Urinary bladder (tissue), 4 donors: ENCODE measurements around the gene DVL1. TPM values are rescaled to one million over a fixed set of nuclear protein-coding genes. Genes with fewer than 3 reads are reported as not detected.

Source experiments
- DNase-seq: peaks from one replicate; pipeline ENCODE4 v3.0.0-alpha.2; 2015; ENCODE audit errors: extremely low spot score
- H3K27ac ChIP-seq: one replicate; pipeline ENCODE4 v1.5.1; 2013; ENCODE audit warnings: low read depth, mild to moderate bottlenecking, moderate library complexity
- H3K36me3 ChIP-seq: one replicate; pipeline ENCODE4 v1.6.1; 2013; ENCODE audit warnings: mild to moderate bottlenecking, moderate library complexity; ENCODE audit not compliant: insufficient read depth
- H3K4me1 ChIP-seq: one replicate; pipeline ENCODE4 v1.6.1; 2013; ENCODE audit warnings: mild to moderate bottlenecking, moderate library complexity; ENCODE audit not compliant: insufficient read depth
- H3K4me3 ChIP-seq: one replicate; pipeline ENCODE4 v1.5.1; 2013; ENCODE audit warnings: low read depth, low read length
- WGBS: extraction: QIAGEN DNeasy Blood & Tissue Kit; methylation state at CpG from one replicate; pipeline ENCODE4 v1.1.7; 2013; 5-methylcytosine and 5-hydroxymethylcytosine counted together
- polyA plus RNA-seq: library from polyadenylated mRNA; stranded (reverse); fragments of 200-250 nt; gene quantifications from one replicate; pipeline ENCODE4 v1.2.3, GENCODE V29; 2013
- total RNA-seq: library from RNA; depleted of rRNA; stranded (reverse); fragments of >200 nt; gene quantifications from one replicate; pipeline ENCODE4 v1.2.3, GENCODE V29; 2014
- donor health status: healthy with polysubstance abuse.
- donor health status: healthy.

DVL1 gene
- total and polyA plus RNA-seq, 2 donors, result 26.4 to 69.0 TPM

DNA sequence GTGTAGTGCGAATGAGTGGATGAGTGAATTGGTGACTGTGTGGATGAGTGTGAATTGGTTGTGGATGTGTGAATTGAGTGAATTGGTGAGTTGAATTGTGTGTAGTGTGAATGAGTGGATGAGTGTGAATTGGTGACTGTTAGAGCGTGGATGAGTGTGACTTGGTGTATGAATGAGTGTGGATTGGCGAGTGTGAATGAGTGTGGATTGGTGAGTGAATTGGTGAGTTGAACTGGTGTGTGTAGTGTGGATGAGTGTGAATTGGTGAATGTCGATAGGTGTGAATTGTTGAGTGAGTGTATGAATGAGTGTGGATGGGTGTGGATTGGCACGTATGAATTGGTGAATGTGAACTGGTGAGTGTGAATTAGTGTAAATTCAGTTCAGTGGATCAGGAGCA, 18.1 kb upstream of the DVL1 start:
- Histone ChIP-seq H3K4me3 (no peak overlapping the region), H3K27ac (no peak overlapping the region), H3K4me1 (no peaks in the 10 kb centered on the region), H3K36me3 (no peaks in the 10 kb centered on the region)
- 95% methylated on average over 5 of the region's 5 CpGs for WGBS
- DNase-seq, result no peak

DNA sequence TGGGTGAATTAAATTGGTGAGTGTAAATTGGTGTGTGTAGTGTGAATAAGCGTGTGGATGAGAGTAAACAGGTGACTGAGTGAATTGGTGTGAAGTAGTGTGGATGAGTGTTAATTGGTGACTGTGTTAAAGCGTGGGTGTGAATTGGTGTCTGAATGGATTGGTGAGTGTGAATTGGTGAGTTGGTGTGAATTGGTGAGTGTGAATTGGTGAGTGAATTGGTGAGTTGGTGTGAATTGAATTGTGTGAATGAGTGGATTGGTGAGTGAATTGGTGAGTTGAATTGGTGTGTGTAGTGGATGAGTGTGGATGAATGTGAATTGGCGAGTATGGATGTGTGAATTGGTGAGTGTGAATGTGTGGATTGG, 17.5 kb upstream of the DVL1 start:
- no peak overlapping the region for H3K4me3 ChIP-seq
- 97% methylated on average over 3 of the region's 3 CpGs for WGBS
- H3K36me3 ChIP-seq, result no peaks in the 10 kb centered on the region
- no peak overlapping the region for H3K27ac ChIP-seq
- H3K4me1 ChIP-seq, result no peaks in the 10 kb centered on the region
- DNase-seq, result no peak

DNA sequence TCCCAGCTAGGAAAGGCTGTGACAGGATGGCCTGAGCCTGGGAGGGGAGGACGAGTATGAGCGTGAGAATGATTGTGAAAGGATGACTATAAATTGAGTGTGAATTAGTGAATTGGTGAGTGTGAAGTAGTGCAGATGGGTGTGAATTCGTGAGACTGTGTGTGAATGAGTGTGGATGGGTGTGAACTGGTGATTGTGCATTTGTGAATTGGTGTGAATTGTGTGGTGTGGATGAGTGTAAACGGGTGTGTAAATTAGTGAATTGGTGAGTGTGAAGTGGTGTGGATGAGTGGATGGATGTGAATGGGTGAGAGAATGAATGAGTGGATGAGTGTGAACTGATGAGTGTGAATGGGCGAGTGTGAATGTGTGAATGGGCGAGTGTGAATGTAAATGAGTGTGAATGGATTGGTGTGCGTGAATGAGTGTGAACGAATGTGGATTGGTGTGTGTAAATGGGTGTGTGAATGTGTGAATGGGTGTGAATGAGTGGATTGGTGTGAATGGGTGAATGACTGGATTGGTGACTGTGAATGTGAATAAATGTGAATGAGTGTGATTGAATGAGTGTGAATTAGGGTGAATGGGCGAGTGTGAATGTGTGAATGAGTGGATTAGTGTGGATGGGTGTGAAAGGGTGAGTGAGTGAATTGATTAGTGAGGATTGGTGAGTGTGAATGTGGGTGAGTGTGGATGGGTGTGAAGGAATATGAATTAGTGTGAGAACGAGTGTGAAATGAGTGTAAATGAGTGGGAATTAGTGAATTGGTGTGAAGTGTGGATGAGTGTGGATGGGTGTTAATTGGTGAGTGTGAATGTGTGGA, 16.9 kb upstream of the DVL1 start:
- WGBS, result 83% methylated on average over 10 of the region's 10 CpGs
- H3K36me3 ChIP-seq, result no peaks in the 10 kb centered on the region
- H3K27ac ChIP-seq, result no peak overlapping the region
- no peaks in the 10 kb centered on the region for H3K4me1 ChIP-seq
- H3K4me3 ChIP-seq, result no peak overlapping the region
- no peak for DNase-seq

DNA sequence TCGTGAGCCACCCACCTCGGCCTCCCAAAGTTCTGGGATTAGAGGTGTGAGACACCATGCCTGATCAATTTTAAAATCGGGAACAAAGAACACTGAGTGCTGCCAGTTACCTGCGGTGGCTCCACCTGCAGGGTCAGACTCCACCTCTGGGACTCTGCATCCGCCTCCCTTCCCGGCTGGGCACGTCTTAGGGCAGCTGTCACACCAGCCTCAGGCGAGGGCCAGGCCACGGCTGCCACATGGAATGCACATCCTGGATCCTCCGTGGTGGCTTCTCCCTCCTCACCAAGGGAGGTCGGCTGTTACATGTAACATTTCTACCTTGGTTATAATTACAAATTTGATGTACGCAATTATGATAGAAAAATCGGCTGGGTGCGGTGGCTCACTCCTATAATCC, 15.0 kb upstream of the DVL1 start:
- Histone ChIP-seq H3K4me3 (no peak overlapping the region), H3K36me3 (no peaks in the 10 kb centered on the region), H3K27ac (no peak overlapping the region), H3K4me1 (no peaks in the 10 kb centered on the region)
- WGBS, result 79% methylated on average over 14 of the region's 14 CpGs
- no peak for DNase-seq

DNA sequence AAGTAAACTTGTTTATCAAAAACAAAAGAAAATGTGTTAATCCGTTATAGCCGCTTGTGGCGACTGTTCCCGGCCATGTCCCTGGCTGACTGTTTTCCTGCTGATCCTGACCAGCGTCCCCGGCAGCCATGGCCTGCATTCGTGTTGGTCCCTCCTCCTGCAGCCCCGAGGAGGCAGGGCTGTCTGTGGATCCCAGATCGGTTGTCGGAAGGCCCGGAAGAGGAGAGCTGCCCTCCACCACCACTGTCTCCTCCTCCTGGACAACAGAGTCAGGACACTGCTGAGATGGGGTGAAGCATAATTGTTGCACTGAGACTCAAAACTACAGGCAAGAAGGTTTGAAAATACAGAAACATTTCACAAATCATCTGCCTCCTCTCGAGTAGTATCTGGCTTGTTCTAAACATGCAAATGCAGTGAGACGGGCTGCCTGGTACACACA, 12.8 kb upstream of the DVL1 start:
- H3K36me3 ChIP-seq, result no peaks in the 10 kb centered on the region
- 13% methylated on average over 13 of the region's 13 CpGs for WGBS
- no peak for DNase-seq
- H3K4me3 ChIP-seq, result no peak overlapping the region
- peak overlapping the region; percentile 28 for H3K27ac ChIP-seq
- no peaks in the 10 kb centered on the region for H3K4me1 ChIP-seq

DNA sequence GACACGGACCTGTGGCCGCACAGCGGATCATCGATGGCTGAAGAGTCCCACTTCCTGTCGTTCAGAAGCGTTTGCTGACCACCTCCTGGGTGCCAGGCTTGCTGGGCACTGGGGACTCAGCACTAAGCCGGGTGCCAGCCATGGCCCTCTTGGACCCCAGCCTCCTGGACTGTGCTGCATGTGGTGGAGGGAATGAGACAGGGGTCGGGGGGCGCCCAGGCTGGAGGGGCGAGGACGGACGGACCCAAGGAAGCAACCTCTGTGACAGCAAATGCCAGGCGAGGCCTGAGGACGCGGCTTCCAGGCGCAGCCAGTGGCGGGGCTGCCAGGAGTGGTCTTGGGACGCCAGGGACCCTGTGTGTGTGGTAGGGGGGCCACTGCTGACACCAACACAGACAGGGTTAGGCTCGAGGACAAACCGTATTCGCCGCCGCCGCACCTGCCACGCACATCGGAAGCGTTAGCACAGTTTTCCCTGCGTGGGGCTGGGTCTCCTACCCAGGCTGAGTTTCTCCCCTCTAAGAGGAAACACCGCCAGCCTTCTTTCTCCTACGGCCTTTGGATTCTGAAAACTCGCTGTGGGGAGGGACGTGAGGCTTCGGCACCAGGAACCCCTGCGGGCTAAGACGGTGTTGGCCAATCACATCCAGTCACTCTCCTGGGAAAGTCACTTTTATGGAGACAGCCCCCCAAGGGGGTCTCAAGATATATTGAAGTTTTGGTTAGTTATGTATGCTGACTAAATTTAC, 12.2 kb upstream of the DVL1 start:
- no peak for DNase-seq
- WGBS, result 74% methylated on average over 35 of the region's 35 CpGs
- Histone ChIP-seq H3K36me3 (no peaks in the 10 kb centered on the region), H3K4me3 (no peak overlapping the region), H3K4me1 (no peaks in the 10 kb centered on the region), H3K27ac (peak overlapping the region; percentile 28)

DNA sequence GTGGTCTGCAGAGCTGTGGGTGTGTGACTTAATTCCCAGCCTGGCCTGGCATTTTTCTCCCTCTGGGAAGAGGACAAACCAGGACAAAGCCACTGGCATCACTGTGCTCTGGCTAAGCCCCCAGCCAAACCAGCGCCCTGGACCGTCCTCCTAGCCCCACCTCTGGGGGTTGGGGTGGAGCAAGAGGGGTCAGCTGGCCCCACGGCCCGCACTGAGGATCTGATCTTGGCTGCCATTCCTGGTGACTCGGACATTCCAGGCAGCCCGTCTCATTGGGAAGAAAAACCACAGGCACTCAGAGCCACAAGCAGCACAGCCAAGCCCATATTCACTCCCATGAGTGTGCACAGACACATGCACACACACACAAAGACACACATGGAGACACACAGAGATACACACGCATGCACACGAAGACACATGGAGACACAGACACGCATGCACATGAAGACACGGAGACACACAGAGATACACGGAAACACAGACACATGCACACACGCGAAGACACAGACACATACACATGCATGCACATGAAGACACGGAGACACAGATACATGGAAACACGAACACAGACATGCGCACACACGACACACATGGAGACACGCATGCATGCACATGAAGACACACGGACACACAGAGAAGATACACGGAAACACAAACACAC, 11.4 kb upstream of the DVL1 start:
- DNase-seq, result no peak
- Histone ChIP-seq H3K4me3 (no peak overlapping the region), H3K36me3 (no peaks in the 10 kb centered on the region), H3K27ac (no peak overlapping the region), H3K4me1 (no peaks in the 10 kb centered on the region)
- WGBS, result 60% methylated on average over 20 of the region's 20 CpGs

DNA sequence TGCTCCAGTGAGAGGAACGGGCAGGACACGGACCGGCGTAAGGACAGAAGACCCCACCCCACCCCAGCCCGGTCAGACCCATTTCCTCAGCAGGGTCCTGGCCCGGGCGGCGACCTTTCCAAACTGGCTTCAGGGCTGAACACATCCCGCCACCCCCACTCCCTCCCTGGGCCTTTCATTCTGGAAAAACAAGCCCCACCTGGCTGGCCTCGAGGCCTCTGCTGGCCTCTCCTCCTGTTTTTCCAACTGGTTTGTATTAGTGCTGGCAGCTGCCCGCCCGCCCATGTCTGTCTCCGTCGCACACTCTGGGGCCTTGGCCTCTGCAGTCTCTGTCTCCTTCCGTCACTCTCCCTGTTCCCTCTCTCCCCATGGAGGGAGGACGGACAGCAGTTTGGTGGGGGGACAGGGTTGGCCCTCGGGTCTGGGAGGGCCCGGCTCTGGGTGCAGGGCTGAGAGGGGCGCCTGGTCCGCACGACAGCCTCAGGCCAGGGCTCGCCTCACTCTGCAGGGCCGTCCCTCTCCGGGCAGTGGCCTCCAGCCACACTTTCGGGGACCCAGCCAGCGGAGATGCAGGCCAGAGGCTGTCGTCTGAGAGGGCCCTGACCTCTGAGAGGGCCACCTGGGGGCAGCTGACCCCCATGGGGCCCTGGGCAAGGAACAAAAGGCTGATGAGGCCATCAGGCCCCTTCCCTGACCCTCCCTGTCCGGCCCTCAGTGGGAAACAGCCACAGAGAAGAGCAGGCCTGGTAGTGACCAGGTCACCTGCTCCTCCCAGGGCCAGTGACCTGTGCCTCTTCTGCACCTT, 10.6 kb upstream of the DVL1 start:
- H3K27ac ChIP-seq, result peak overlapping the region; percentile 87
- peaks cover 2% of the 10 kb centered on the region for H3K4me1 ChIP-seq
- WGBS, result 50% methylated on average over 28 of the region's 28 CpGs
- DNase-seq, result no peak
- no peaks in the 10 kb centered on the region for H3K36me3 ChIP-seq
- H3K4me3 ChIP-seq, result no peak overlapping the region

DNA sequence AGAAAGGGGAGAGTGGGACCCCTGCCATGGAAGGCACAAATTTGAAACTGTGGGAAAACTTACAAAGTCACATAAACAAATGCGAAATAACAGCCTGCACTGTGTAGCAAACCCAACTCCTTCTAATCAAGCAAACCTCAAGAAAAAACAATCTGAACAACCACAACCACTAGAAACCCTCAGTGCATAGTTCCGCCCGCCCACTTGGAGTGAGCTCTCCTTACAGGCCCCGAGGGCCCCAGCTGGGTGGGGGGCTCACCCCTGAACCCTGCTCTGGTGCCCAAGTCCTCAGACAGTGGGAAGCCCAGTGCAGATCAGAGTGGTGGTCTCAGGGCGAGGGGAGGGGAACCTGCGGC, 10.1 kb upstream of the DVL1 start:
- DNase-seq, result no peak
- 53% methylated on average over 6 of the region's 6 CpGs for WGBS
- H3K27ac ChIP-seq, result peak overlapping the region; percentile 88
- peaks cover 2% of the 10 kb centered on the region for H3K4me1 ChIP-seq
- H3K36me3 ChIP-seq, result no peaks in the 10 kb centered on the region
- H3K4me3 ChIP-seq, result peak overlapping the region; percentile 0

DNA sequence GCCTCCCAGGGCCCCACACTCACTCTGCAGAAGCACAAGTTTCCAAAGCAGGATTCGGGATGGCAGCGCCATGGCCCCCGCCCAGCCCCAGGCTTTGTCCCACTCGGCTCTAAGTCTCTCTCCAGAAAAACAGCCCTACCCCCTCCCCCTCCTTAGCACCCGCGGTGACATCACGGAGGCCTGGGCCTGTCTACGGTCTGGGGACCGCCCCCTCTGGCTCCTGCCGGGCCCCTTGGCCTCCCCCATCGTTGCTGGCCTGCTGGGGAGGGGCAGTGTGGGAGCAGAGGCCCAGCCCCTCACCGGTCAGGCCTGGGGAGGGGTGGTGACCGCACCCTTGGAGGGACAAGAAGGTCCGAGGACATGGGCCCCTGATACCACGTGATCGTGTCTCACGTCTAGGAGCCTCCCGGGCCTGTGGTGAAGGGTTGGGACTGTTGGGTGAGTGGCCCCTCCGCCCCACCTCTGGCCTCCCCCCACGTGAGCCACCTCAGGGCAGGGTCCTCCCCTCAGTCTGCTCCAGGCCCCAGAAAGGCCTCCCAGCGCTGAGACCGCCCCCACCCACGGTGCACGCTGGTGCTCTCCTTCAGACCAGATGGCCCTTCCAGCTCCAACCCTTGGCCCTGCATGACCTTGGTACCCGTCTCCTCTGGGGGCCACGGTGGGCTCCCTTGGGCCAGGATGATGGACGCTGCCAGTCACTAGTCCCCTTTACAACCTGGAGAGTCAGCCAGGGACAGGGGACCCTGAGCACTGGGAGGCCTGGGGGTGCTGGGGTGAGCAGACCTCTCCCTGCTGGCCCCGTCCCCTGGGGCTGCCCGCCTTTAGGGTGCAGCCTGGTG, 9.4 kb upstream of the DVL1 start, which contains the start of gene MXRA8:
Gene MXRA8, minus strand, starts transcription at position 123 of the 839 bp plus-strand sequence. Its CDS starts 51 bp downstream, at position 72.
- Histone ChIP-seq H3K27ac (peak within 1 kb of the TSS; percentile 88), H3K4me1 (peaks cover 2% of the 10 kb centered on the region), H3K36me3 (no peaks in the 10 kb centered on the region), H3K4me3 (peak within 1 kb of the TSS; percentile 67)
- WGBS, result 17% methylated on average over 29 of the region's 29 CpGs
- peak; percentile 37 for DNase-seq

DNA sequence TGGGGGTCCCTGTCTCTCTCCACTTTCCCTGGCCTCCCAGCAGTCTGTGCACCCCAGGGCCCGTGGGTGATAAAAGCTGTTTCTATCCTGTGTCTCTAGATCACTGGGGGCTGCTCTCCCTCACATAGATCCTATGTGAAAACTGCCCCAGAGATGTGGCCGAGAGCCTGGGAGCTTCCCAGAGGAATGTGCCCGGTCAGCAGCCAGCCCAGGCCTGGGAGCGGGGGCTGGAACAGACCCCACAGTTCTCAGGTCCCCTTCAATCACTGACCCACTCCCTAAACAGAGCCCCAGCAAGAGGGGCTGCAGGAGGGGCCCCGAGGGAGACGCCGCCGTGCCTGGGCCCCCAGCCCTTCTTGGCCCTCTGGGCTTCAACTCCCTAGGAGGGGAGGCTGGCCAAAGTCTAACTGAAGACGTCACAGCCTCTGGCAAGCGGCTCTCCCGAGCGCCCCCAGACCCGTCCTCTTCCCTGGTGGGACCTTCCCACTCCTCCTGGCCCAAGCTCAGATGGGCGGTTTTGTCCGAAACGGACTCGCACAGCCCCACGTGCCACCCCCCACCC, 8.7 kb upstream of the DVL1 start:
- Histone ChIP-seq H3K36me3 (no peaks in the 10 kb centered on the region), H3K27ac (peak overlapping the region; percentile 88), H3K4me1 (peaks cover 2% of the 10 kb centered on the region), H3K4me3 (peak overlapping the region; percentile 67)
- no peak for DNase-seq
- 9% methylated on average over 18 of the region's 18 CpGs for WGBS

DNA sequence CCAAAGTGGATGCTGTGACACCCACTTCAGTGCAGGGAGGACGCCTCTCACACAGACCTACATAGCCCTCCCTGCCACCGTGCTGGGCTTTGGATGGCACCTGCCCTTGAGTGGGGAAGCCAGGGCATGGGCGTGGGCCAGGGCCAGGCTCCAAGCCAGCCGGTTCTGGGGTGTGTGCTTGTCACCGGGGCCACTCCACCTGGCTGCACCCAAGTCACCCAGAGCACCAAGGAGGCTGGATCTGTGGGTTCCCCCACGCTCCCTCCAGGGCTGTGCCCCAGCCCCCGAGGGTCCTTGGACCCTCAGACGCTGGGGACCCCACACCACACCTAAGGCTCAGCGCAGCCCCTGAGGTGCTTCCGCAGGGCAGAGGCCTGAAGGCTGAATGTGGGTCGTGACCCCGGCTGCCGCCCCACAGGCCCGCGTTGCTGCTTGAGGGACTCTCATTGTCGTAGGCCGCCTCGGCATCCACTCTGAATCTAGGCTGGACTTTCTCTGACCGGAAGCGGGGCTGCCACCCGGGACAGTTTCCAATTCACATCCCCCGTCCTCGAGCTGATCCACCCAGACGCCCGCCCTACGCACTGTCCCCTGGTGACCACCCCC, 7.7 kb upstream of the DVL1 start:
- 23% methylated on average over 26 of the region's 26 CpGs for WGBS
- Histone ChIP-seq H3K36me3 (no peaks in the 10 kb centered on the region), H3K4me1 (peaks cover 2% of the 10 kb centered on the region), H3K4me3 (peak overlapping the region; percentile 67), H3K27ac (peak overlapping the region; percentile 42)
- DNase-seq, result no peak
